Large intestine (tissue), 12 donors: ENCODE data around the gene GAP43. TPM values are rescaled to one million over a fixed set of nuclear protein-coding genes. Genes with fewer than 3 reads are reported as not detected.
A peak's percentile ranks its signal among the peaks of the same experiment; 100 is the strongest.

Source experiments
- DNase-seq, 2 donors: peaks; one replicate each; pipeline versions ENCODE4 v3.0.0 to v3.0.0-alpha.2; 2013
- H3K27ac ChIP-seq: one replicate; pipeline ENCODE4 v1.5.1; 2013; ENCODE audit warnings: low read length
- H3K27me3 ChIP-seq: 2 replicates; pipeline ENCODE4 v1.6.1; 2013; ENCODE audit warnings: low read length; ENCODE audit not compliant: control insufficient read depth, insufficient read depth
- H3K36me3 ChIP-seq: 2 replicates; pipeline ENCODE4 v1.6.1; 2013; ENCODE audit warnings: low read length; ENCODE audit not compliant: control insufficient read depth, insufficient read depth
- H3K4me1 ChIP-seq: one replicate; pipeline ENCODE4 v1.6.1; 2013; ENCODE audit warnings: low read length; ENCODE audit not compliant: control insufficient read depth, insufficient read depth
- H3K4me3 ChIP-seq: one replicate; pipeline ENCODE4 v1.5.1; 2013; ENCODE audit warnings: low read length
- H3K9me3 ChIP-seq: one replicate; pipeline ENCODE4 v1.6.1; 2013; ENCODE audit warnings: mild to moderate bottlenecking, low read depth, low read length, moderate library complexity; ENCODE audit not compliant: control insufficient read depth
- WGBS: methylation state at CpG from one replicate; pipeline ENCODE4 v1.1.5; 2013; ENCODE audit warnings: low lambda C conversion rate; ENCODE audit not compliant: insufficient coverage; 5-methylcytosine and 5-hydroxymethylcytosine counted together
- long read RNA-seq, 11 donors: transcript quantifications; one replicate each; lab custom pipeline, GENCODE V29; 2026
- polyA plus RNA-seq: library from polyadenylated mRNA; unstranded; fragments of 120-200 nt; gene quantifications from one replicate; pipeline ENCODE4 v1.2.1, GENCODE V29; 2013

The GAP43 gene, protein sequence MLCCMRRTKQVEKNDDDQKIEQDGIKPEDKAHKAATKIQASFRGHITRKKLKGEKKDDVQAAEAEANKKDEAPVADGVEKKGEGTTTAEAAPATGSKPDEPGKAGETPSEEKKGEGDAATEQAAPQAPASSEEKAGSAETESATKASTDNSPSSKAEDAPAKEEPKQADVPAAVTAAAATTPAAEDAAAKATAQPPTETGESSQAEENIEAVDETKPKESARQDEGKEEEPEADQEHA
- 39.3 TPM for polyA plus RNA-seq
- long read RNA-seq, donor 1, transcript GAP43-201 (3 exons, 1,691 nt) = major isoform, 10 of 10 reads
- long read RNA-seq, donor 1, partial matches to known transcripts = 0 of 10 reads
- long read RNA-seq, donor 1, other reads (novel, unspliced or antisense) = 0 of 10 reads
- long read RNA-seq, donor 2, transcript GAP43-201 (3 exons, 1,691 nt) = major isoform, 33 of 39 reads
- long read RNA-seq, donor 2, partial matches to known transcripts = 5 of 39 reads
- long read RNA-seq, donor 2, other reads (novel, unspliced or antisense) = 0 of 39 reads
- long read RNA-seq, donor 3 = 0 reads
- long read RNA-seq, donor 4 = 0 reads
- long read RNA-seq, donor 5, transcript GAP43-201 (3 exons, 1,691 nt) = major isoform, 35 of 40 reads
- long read RNA-seq, donor 5, partial matches to known transcripts = 5 of 40 reads
- long read RNA-seq, donor 5, other reads (novel, unspliced or antisense) = 0 of 40 reads
- long read RNA-seq, donor 6, transcript GAP43-201 (3 exons, 1,691 nt) = major isoform, 25 of 45 reads
- long read RNA-seq, donor 6, partial matches to known transcripts = 20 of 45 reads
- long read RNA-seq, donor 6, other reads (novel, unspliced or antisense) = 0 of 45 reads
- long read RNA-seq, donor 7, transcript GAP43-201 (3 exons, 1,691 nt) = major isoform, 49 of 75 reads
- long read RNA-seq, donor 7, partial matches to known transcripts = 26 of 75 reads
- long read RNA-seq, donor 7, other reads (novel, unspliced or antisense) = 0 of 75 reads
- long read RNA-seq, donor 8, transcript GAP43-201 (3 exons, 1,691 nt) = major isoform, 38 of 56 reads
- long read RNA-seq, donor 8, partial matches to known transcripts = 18 of 56 reads
- long read RNA-seq, donor 8, other reads (novel, unspliced or antisense) = 0 of 56 reads
- long read RNA-seq, donor 9, transcript GAP43-201 (3 exons, 1,691 nt) = major isoform, 45 of 85 reads
- long read RNA-seq, donor 9, partial matches to known transcripts = 40 of 85 reads
- long read RNA-seq, donor 9, other reads (novel, unspliced or antisense) = 0 of 85 reads
- long read RNA-seq, donor 10, transcript GAP43-201 (3 exons, 1,691 nt) = major isoform, 22 of 39 reads
- long read RNA-seq, donor 10, partial matches to known transcripts = 17 of 39 reads
- long read RNA-seq, donor 10, other reads (novel, unspliced or antisense) = 0 of 39 reads
- long read RNA-seq, donor 11, transcript GAP43-201 (3 exons, 1,691 nt) = major isoform, 29 of 39 reads
- long read RNA-seq, donor 11, partial matches to known transcripts = 9 of 39 reads
- long read RNA-seq, donor 11, other reads (novel, unspliced or antisense) = 0 of 39 reads

DNA sequence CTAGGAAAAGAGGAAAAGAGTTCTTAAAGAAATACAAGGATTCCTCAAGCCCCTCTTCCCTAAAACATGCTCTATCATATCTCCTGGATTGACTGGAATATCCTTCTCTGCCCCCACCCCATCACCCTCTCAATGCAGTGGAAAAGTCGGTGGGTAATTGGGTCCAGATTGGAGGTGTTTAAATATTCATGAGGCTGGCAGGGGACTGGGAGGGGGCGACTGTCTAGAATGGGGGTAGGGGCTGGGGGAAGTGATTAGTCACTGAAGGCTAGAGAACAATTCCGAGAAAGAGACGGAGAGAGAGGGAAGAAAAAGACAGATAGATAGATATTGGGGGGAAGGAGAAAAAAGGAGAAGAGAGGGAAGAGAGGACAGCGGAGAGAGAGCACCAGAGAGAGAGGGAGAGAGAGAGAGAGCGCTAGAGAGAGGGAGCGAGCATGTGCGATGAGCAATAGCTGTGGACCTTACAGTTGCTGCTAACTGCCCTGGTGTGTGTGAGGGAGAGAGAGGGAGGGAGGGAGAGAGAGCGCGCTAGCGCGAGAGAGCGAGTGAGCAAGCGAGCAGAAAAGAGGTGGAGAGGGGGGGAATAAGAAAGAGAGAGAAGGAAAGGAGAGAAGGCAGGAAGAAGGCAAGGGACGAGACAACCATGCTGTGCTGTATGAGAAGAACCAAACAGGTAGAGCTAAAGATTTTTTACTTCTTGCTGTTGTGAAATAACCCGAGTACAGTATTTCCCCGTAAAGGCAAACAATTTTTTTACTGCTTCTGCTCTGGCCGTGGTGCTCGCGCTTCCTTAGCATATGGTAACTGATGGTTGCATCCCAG, at the start of gene GAP43:
GAP43 (plus strand) TSS at position 467 of the 825 bp plus-strand sequence; CDS start at position 647, 180 bp downstream.
- H3K27ac ChIP-seq = no peak within 1 kb of the TSS
- 0% methylated on average over 6 of the region's 20 CpGs for WGBS
- H3K4me3 ChIP-seq = peak within 1 kb of the TSS; percentile 23
- DNase-seq = peak; percentile 26 to 28
- H3K36me3 ChIP-seq = no peaks in the 10 kb centered on the region
- H3K4me1 ChIP-seq = no peaks in the 10 kb centered on the region
- peaks cover 3% of the 10 kb centered on the region for H3K9me3 ChIP-seq
- peaks cover 29% of the 10 kb centered on the region for H3K27me3 ChIP-seq

DNA sequence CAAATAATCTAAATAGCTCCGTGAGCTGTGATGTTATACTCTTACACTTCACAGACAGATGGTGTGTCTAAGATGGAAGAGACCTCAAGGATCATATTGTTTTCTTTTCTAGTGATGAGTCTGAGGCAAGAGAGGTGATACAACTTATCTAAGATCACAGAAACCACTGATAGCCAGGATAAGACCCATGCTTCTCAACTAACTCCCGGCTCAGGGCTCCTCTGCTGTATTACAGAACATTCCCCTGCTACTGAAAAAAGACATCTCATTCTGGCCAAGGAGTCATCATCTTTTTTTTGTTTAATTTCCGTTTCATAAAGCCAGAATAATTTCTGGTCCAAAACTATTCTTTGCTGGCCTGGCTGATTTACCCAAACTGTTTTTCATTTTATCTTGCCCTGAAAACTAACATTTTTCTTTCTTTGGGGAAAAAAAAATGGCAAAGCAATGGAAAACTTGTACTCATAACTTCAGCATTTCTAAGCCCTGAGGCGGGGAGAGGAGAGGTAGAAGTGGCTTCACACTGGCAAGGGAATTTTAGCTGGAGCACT, 46.9 kb upstream of the GAP43 start:
- H3K4me3 ChIP-seq = no peak overlapping the region
- H3K27me3 ChIP-seq = no peaks in the 10 kb centered on the region
- no peaks in the 10 kb centered on the region for H3K9me3 ChIP-seq
- no peak for DNase-seq
- H3K36me3 ChIP-seq = no peaks in the 10 kb centered on the region
- H3K27ac ChIP-seq = no peak overlapping the region
- H3K4me1 ChIP-seq = no peaks in the 10 kb centered on the region
- WGBS = 80% methylated on average over 1 of the region's 4 CpGs

DNA sequence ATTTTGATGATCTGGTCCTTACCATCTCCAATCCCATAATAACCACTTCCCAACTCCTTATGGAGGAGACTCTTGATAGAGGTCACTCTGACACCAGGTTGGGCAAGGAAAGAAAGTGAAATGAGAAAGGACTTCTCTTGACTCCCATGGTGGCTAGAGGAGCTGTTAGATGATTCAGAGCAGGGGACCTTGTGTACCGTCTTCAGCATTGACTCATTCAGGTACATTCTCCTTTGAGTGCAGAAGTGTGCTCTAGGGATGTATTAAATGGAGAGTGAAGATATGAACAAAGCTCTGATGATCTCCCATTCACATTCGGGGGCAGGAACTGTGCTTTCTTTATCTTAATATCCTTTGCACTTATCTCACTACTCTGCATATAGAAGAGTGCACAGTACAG, 46.3 kb upstream of the GAP43 start:
- WGBS = 43% methylated on average over 1 of the region's 2 CpGs
- Histone ChIP-seq H3K27ac (no peak overlapping the region), H3K4me1 (no peaks in the 10 kb centered on the region), H3K36me3 (no peaks in the 10 kb centered on the region), H3K27me3 (no peaks in the 10 kb centered on the region), H3K9me3 (no peaks in the 10 kb centered on the region), H3K4me3 (no peak overlapping the region)
- DNase-seq = no peak

DNA sequence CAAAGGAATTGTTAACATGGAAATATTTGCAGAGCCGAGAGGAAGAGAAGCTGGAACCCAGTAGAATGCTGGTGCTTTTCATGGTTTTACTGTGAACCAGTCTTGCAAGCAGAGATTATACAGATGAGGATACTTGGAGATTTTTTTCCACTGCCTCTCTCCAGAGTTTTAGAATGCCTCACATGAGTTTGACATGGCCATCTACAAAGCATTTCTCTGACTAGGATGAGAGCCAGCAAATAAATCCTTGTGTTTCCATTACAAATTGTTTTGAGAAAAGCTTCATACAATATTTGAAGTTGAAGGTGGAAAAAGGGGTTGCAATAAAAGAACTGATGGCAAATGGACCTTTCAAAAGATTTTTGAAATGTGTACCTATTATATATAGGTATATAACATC, 45.0 kb upstream of the GAP43 start:
- Histone ChIP-seq H3K4me1 (no peaks in the 10 kb centered on the region), H3K4me3 (no peak overlapping the region), H3K27me3 (no peaks in the 10 kb centered on the region), H3K36me3 (no peaks in the 10 kb centered on the region), H3K9me3 (no peaks in the 10 kb centered on the region), H3K27ac (no peak overlapping the region)
- no peak for DNase-seq
- no CpG with 5 or more reads among the region's 1 CpG for WGBS

DNA sequence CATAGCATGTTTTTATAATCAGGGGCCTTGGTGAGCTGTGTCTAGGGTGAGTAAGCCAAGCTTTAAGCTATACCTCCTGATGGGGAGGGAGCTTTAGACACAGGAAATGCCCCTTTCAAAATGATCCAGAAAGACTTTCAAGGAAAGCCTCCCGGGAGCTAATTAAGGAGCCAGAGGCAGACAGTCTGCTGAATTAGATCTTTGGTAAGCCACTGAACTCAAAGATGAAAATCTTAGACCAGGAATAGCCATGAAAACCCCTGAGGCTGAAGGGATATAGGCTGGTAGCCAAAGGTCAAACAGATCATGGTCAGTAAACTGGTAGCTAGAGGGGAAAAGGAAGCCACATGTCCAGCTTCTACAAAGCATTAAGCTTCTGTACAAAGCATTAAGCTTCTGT, 42.7 kb upstream of the GAP43 start:
- WGBS = no CpG with 5 or more reads among the region's 1 CpG
- no peaks in the 10 kb centered on the region for H3K9me3 ChIP-seq
- no peaks in the 10 kb centered on the region for H3K36me3 ChIP-seq
- H3K4me3 ChIP-seq = no peak overlapping the region
- H3K27ac ChIP-seq = no peak overlapping the region
- DNase-seq = no peak
- no peaks in the 10 kb centered on the region for H3K27me3 ChIP-seq
- no peaks in the 10 kb centered on the region for H3K4me1 ChIP-seq

DNA sequence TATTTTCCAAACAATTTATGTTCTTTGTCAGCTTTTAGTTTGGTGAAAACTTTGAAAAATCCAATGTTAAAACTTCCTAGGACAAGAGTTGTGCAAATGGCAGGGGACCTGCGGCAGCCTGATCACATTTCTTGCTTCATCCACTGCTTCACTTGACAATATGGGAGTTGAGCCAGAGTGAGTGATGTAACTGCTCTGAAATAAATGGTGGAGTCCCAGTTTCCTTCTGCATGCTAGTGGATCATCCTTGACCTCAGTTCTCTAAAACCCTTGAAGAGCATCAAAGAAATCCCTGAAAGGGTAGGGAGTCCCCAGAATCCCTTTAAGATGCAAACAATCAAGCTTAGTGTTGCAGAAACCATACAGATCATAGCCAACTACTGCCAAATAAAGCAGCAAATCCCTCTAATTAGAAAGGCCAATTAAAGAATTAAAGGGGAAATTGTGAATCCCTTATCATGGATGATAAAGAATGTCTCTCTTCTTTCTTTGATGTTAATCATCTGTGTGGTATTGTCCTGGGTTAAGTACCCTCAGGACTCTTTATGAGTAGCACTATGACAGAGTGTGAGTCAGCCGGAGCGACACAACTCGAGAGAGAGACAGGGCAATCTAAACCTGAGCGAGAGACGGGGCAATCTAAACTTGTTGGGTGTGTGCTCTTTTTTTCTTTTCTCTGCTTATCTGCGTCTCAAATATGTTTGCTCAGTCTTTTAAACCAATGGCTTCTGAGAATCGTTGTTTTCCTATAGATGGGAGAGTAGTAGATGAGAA, 41.8 kb upstream of the GAP43 start:
- DNase-seq = no peak
- H3K36me3 ChIP-seq = no peaks in the 10 kb centered on the region
- no peaks in the 10 kb centered on the region for H3K4me1 ChIP-seq
- no CpG with 5 or more reads among the region's 8 CpGs for WGBS
- no peaks in the 10 kb centered on the region for H3K9me3 ChIP-seq
- H3K27me3 ChIP-seq = no peaks in the 10 kb centered on the region
- H3K4me3 ChIP-seq = no peak overlapping the region
- H3K27ac ChIP-seq = no peak overlapping the region

DNA sequence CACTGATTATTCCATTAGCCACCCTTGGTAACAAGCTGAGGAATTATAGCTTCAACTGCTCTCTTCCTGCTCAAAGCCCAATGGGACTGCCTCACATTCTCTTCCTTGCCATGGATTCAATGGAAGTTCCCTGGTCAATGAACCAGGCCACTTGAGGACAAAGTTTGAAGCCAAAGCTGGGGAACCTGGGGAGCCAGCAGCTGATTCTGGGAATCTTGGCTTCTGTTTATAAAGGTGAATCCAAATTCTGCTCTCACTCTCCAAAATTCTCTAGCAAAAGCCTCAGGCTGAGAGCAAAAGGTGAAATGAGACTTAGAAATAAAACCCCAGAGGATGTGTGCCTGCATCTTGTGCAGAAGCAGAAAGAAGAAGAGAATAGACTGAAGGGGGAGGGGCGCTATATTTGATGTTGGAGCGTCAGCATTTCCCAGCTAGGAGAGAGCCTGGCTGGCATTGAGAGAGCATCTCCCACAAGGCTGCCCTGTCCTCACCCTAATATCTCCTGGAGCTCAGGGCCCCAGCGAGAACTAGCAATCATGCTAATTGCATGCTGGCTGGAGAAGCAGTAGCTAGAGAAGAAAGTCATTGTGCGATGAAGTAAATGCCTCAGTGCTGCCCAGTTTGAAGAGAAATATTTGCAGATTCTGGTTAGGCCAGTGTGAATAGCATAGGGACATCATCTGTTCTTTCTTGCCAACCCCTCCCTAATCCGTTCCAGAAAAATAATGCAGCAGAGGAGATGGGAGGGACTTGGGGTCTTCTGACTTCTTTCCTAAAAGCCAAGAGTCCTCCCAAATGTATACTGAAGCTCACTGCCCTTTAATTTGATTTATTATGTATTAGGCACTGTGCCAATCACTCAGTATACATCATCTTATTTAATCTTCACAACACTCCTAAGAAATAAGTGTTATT, 34.9 kb upstream of the GAP43 start:
- WGBS = 60% methylated on average over 1 of the region's 5 CpGs
- H3K9me3 ChIP-seq = no peaks in the 10 kb centered on the region
- H3K4me1 ChIP-seq = no peaks in the 10 kb centered on the region
- no peak overlapping the region for H3K27ac ChIP-seq
- H3K27me3 ChIP-seq = no peaks in the 10 kb centered on the region
- H3K36me3 ChIP-seq = no peaks in the 10 kb centered on the region
- DNase-seq = no peak
- H3K4me3 ChIP-seq = no peak overlapping the region

DNA sequence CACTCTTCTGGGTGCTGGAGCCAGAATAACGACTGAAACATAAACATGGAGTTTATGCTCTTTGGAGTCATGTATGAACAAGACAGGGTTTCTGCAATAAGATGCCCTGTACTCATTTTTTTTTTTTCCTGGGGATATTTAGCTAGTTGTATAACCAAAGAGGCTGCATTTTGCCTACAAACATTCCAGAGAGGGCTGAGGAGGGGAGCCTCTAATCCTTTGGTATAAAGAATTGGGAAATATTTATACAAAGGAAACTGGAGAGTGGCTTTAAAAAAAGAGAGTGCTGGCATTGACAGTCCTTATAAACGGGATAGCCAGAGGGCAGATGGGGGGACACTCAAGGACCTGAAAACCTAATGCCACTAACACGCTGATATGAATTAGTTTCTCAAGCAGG, 32.4 kb upstream of the GAP43 start:
- no peaks in the 10 kb centered on the region for H3K9me3 ChIP-seq
- WGBS = 40% methylated on average over 1 of the region's 3 CpGs
- H3K27me3 ChIP-seq = no peaks in the 10 kb centered on the region
- H3K4me3 ChIP-seq = no peak overlapping the region
- H3K4me1 ChIP-seq = no peaks in the 10 kb centered on the region
- DNase-seq = no peak
- no peak overlapping the region for H3K27ac ChIP-seq
- H3K36me3 ChIP-seq = no peaks in the 10 kb centered on the region
